Mesenchymal stem cell (in vitro differentiated cells and primary cell): Measurements from ENCODE around the gene ARAF.

Source experiments
- DNase-seq: peaks from one replicate; pipeline ENCODE4 v3.0.0-alpha.2; 2013
- H2AFZ ChIP-seq: one replicate; pipeline ENCODE4 v1.6.1; 2013; ENCODE audit warnings: low read depth, mild to moderate bottlenecking, control low read depth, inconsistent platforms, low read length, moderate library complexity
- H2AK5ac ChIP-seq: 2 replicates; pipeline ENCODE4 v1.6.1; 2013; ENCODE audit warnings: low read length, moderate library complexity, mild to moderate bottlenecking, inconsistent platforms; ENCODE audit not compliant: severe bottlenecking
- H2BK120ac ChIP-seq: one replicate; pipeline ENCODE4 v1.6.1; 2013; ENCODE audit warnings: low read depth, mild to moderate bottlenecking, inconsistent platforms, low read length, moderate library complexity
- H2BK12ac ChIP-seq, 2 experiments: one replicate each; pipeline ENCODE4 v1.6.1; 2013; ENCODE audit warnings: inconsistent platforms in 2 of 2, low read length in 2 of 2, mild to moderate bottlenecking in 2 of 2, moderate library complexity in 2 of 2, control low read depth in 1 of 2
- H2BK15ac ChIP-seq: one replicate; pipeline ENCODE4 v1.6.1; 2013; ENCODE audit warnings: mild to moderate bottlenecking, low read depth, inconsistent platforms; ENCODE audit not compliant: poor library complexity, severe bottlenecking
- H2BK5ac ChIP-seq: 2 replicates; pipeline ENCODE4 v1.6.1; 2013; ENCODE audit warnings: low read depth, mild to moderate bottlenecking, low read length, control low read depth, inconsistent platforms; ENCODE audit not compliant: poor library complexity, severe bottlenecking
- H3K14ac ChIP-seq, 2 experiments: one replicate each; pipeline ENCODE4 v1.6.1; 2013; ENCODE audit warnings: inconsistent platforms in 2 of 2, low read length in 2 of 2, control low read depth in 1 of 2, mild to moderate bottlenecking in 1 of 2, moderate library complexity in 1 of 2
- H3K18ac ChIP-seq, 2 experiments: one replicate each; pipeline ENCODE4 v1.6.1; 2013; ENCODE audit warnings: inconsistent platforms in 2 of 2, low read length in 2 of 2, control low read depth in 1 of 2, low read depth in 1 of 2, mild to moderate bottlenecking in 1 of 2
- H3K23ac ChIP-seq, 2 experiments: one replicate each; pipeline ENCODE4 v1.6.1; 2013; ENCODE audit warnings: inconsistent platforms in 2 of 2, low read length in 2 of 2, mild to moderate bottlenecking in 2 of 2, moderate library complexity in 2 of 2, control low read depth in 1 of 2
- H3K27ac ChIP-seq: 2 replicates; pipeline ENCODE4 v1.5.1; 2013; ENCODE audit warnings: mild to moderate bottlenecking, moderate library complexity, low read length, control low read depth, inconsistent platforms; ENCODE audit not compliant: poor library complexity, severe bottlenecking
- H3K27me3 ChIP-seq, 2 experiments: 2 replicates each; pipeline versions ENCODE4 v1.6.1 to v1.7.0; 2013; ENCODE audit warnings: low read length in 2 of 2, mild to moderate bottlenecking in 2 of 2, moderate library complexity in 2 of 2, control low read depth in 1 of 2, inconsistent platforms in 1 of 2; ENCODE audit not compliant: control insufficient read depth in 1 of 2, insufficient read depth in 1 of 2
- H3K36me3 ChIP-seq, 2 experiments: 2 replicates each; pipeline versions ENCODE4 v1.6.1 to v1.7.0; 2013; ENCODE audit warnings: low read length in 2 of 2, control low read depth in 1 of 2, inconsistent platforms in 1 of 2, low read depth in 1 of 2, mild to moderate bottlenecking in 1 of 2; ENCODE audit not compliant: insufficient read depth in 2 of 2, control insufficient read depth in 1 of 2
- H3K4ac ChIP-seq, 2 experiments: one replicate each; pipeline ENCODE4 v1.6.1; 2013; ENCODE audit warnings: inconsistent platforms in 2 of 2, low read length in 2 of 2, mild to moderate bottlenecking in 2 of 2, moderate library complexity in 2 of 2, control low read depth in 1 of 2, low read depth in 1 of 2
- H3K4me1 ChIP-seq: 2 replicates; pipeline ENCODE4 v1.6.1; 2013; ENCODE audit warnings: low read depth, low read length, control low read depth; ENCODE audit not compliant: control insufficient read depth, insufficient read depth
- H3K4me2 ChIP-seq: 2 replicates; pipeline ENCODE4 v1.6.1; 2013; ENCODE audit warnings: low read length, mild to moderate bottlenecking, inconsistent platforms; ENCODE audit not compliant: poor library complexity, severe bottlenecking
- H3K4me3 ChIP-seq, 2 experiments: 2 replicates each; pipeline versions ENCODE4 v1.5.1 to v1.7.0; 2013; ENCODE audit warnings: low read length in 2 of 2, mild to moderate bottlenecking in 2 of 2, control low read depth in 1 of 2, low read depth in 1 of 2; ENCODE audit not compliant: insufficient read depth in 1 of 2
- H3K79me1 ChIP-seq: replicated peaks from 2 replicates; pipeline ENCODE4 v1.6.1; 2013; ENCODE audit warnings: mild to moderate bottlenecking, control low read depth, low read length, inconsistent platforms; ENCODE audit not compliant: poor library complexity, severe bottlenecking
- H3K9ac ChIP-seq: 2 replicates; pipeline ENCODE4 v1.7.0; 2013; ENCODE audit warnings: mild to moderate bottlenecking, low read length, moderate library complexity
- H3K9me3 ChIP-seq: 2 replicates; pipeline ENCODE4 v1.7.0; 2013; ENCODE audit warnings: mild to moderate bottlenecking, low read length; ENCODE audit not compliant: control insufficient read depth
- H4K8ac ChIP-seq: one replicate; pipeline ENCODE4 v1.6.1; 2013; ENCODE audit warnings: inconsistent platforms, mild to moderate bottlenecking, low read length, moderate library complexity
- H4K91ac ChIP-seq: one replicate; pipeline ENCODE4 v1.6.1; 2013; ENCODE audit warnings: mild to moderate bottlenecking, low read length, inconsistent platforms
- WGBS: methylation state at CpG from one replicate; pipeline ENCODE4 v1.1.7; 2013; ENCODE audit warnings: mixed read lengths; 5-methylcytosine and 5-hydroxymethylcytosine counted together

Gene ARAF

GRCh38 chrX:47571215-47571614 lies 10.2 kb downstream of the ARAF start:
- Histone ChIP-seq H3K36me3 (peaks cover 39 to 45% of the 10 kb centered on the region in 2 experiments), H4K8ac (no peak overlapping the region), H4K91ac (no peak overlapping the region), H3K9me3 (peaks cover 2% of the 10 kb centered on the region), H2AK5ac (no peak overlapping the region), H3K23ac (no peak overlapping the region), H3K27me3 (no peaks in the 10 kb centered on the region), H2BK120ac (no peak overlapping the region), H3K27ac (no peak overlapping the region), H2AFZ (no peak overlapping the region), H2BK5ac (no peak overlapping the region), H3K79me1 (peaks cover 17% of the 10 kb centered on the region), H2BK12ac (no peak overlapping the region), H3K14ac (no peak overlapping the region), H3K4me2 (no peak overlapping the region), H3K9ac (no peak overlapping the region), H3K18ac (no peak overlapping the region), H3K4ac (no peak overlapping the region), H3K4me1 (peaks cover 13% of the 10 kb centered on the region), H3K4me3 (no peak overlapping the region), H2BK15ac (no peak overlapping the region)
- DNase-seq: no peak
- WGBS: 97% methylated on average over 10 of the region's 11 CpGs

GRCh38 chrX:47571896-47572295 lies 10.9 kb downstream of the ARAF start:
- DNase-seq: no peak
- Histone ChIP-seq H2BK5ac (no peak overlapping the region), H3K4me2 (no peak overlapping the region), H3K36me3 (peaks cover 36 to 40% of the 10 kb centered on the region in 2 experiments), H2BK15ac (no peak overlapping the region), H2AFZ (no peak overlapping the region), H3K9me3 (peaks cover 2% of the 10 kb centered on the region), H2BK12ac (no peak overlapping the region), H4K8ac (no peak overlapping the region), H3K14ac (no peak overlapping the region), H3K27ac (no peak overlapping the region), H3K4me1 (peaks cover 13% of the 10 kb centered on the region), H2BK120ac (no peak overlapping the region), H2AK5ac (no peak overlapping the region), H3K23ac (no peak overlapping the region), H3K79me1 (peaks cover 13% of the 10 kb centered on the region), H3K18ac (no peak overlapping the region), H3K27me3 (no peaks in the 10 kb centered on the region), H3K9ac (no peak overlapping the region), H4K91ac (no peak overlapping the region), H3K4ac (no peak overlapping the region), H3K4me3 (no peak overlapping the region)
- 97% methylated on average over 13 of the region's 13 CpGs for WGBS

- Histone ChIP-seq H2BK12ac (no peak overlapping the region), H2BK5ac (no peak overlapping the region), H3K27ac (peak overlapping the region; percentile 47), H3K9me3 (peaks cover 2% of the 10 kb centered on the region), H2BK15ac (no peak overlapping the region), H2AK5ac (peak overlapping the region; percentile 92), H3K14ac (peak overlapping the region in 1 of 2 experiments; percentile 84), H3K4ac (peak overlapping the region in 1 of 2 experiments; percentile 15), H3K27me3 (no peaks in the 10 kb centered on the region), H3K4me3 (no peak overlapping the region), H3K79me1 (peaks cover 12% of the 10 kb centered on the region), H2BK120ac (no peak overlapping the region), H3K4me1 (peaks cover 17% of the 10 kb centered on the region), H4K91ac (peak overlapping the region; percentile 50), H3K23ac (no peak overlapping the region), H3K9ac (no peak overlapping the region), H3K4me2 (no peak overlapping the region), H4K8ac (peak overlapping the region; percentile 4), H3K36me3 (peaks cover 26 to 33% of the 10 kb centered on the region in 2 experiments), H3K18ac (peak overlapping the region in 1 of 2 experiments; percentile 80), H2AFZ (no peak overlapping the region)
- DNase-seq: no peak
- WGBS: 80% methylated on average over 8 of the region's 9 CpGs
Observed at GRCh38 chrX:47572773-47573340, 11.9 kb downstream of the ARAF start.

DNA sequence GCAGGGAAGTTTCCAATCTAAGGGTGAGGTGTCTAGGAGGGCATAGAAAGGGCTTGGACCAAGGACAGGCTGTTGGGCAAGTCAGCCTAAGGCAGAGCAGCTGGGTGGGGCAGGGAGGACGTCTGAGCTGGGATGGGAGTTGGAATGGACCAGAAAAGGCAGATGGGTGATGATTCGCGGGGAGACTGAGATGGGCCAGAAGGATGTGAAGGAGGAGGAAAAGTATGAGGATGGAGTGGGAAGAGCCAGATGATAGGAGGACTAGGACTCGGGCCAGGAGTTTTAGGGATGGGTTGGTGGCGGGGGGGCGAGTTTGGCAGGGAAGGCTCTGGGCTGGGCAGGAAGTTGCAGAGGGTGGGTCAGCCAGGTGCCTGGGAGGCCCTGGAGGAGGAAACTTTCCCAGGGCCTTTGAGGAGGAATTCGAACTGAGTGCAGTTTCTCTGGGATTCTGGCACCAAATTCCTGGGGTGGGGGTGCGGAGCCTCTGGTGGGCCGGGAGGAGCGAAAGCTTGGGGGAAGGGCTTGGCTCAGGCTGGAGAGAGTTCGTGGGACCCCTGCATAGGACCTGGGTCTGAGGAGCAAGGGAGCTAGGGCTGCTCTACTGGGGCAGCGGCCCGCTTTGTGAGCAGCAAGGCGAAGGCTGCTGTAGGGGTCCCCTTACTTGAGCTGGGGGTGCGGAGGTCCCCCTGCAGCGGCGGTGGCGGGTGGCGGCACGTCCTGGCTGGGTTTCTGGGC lies 12.5 kb downstream of the ARAF start:
- Histone ChIP-seq H3K4ac (peak overlapping the region in 1 of 2 experiments; percentile 61), H3K4me3 (peak overlapping the region in 1 of 2 experiments; percentile 58), H4K91ac (peak overlapping the region; percentile 94), H3K9ac (peak overlapping the region; percentile 59), H3K27me3 (no peaks in the 10 kb centered on the region), H2BK5ac (no peak overlapping the region), H3K14ac (peak overlapping the region in 1 of 2 experiments; percentile 84), H4K8ac (peak overlapping the region; percentile 98), H3K9me3 (peaks cover 2% of the 10 kb centered on the region), H3K4me1 (peaks cover 19% of the 10 kb centered on the region), H2AFZ (peak overlapping the region; percentile 4), H2AK5ac (peak overlapping the region; percentile 92), H2BK120ac (peak overlapping the region; percentile 94), H3K23ac (no peak overlapping the region), H3K18ac (peak overlapping the region; percentile 92 to 93), H3K4me2 (peak overlapping the region; percentile 65), H2BK12ac (peak overlapping the region in 1 of 2 experiments; percentile 72), H3K36me3 (peaks cover 22 to 29% of the 10 kb centered on the region in 2 experiments), H3K27ac (peak overlapping the region; percentile 68), H2BK15ac (no peak overlapping the region), H3K79me1 (peaks cover 12% of the 10 kb centered on the region)
- peak; percentile 43 for DNase-seq
- 12% methylated on average over 17 of the region's 20 CpGs for WGBS
